ENCODE measurements around the gene RAB11B.
"Not testable (repeated sequence)": the region's sequence is repeated elsewhere in the genome, so short reads cannot be mapped to it uniquely, and the experiment has no call there.

The RAB11B gene

DNA sequence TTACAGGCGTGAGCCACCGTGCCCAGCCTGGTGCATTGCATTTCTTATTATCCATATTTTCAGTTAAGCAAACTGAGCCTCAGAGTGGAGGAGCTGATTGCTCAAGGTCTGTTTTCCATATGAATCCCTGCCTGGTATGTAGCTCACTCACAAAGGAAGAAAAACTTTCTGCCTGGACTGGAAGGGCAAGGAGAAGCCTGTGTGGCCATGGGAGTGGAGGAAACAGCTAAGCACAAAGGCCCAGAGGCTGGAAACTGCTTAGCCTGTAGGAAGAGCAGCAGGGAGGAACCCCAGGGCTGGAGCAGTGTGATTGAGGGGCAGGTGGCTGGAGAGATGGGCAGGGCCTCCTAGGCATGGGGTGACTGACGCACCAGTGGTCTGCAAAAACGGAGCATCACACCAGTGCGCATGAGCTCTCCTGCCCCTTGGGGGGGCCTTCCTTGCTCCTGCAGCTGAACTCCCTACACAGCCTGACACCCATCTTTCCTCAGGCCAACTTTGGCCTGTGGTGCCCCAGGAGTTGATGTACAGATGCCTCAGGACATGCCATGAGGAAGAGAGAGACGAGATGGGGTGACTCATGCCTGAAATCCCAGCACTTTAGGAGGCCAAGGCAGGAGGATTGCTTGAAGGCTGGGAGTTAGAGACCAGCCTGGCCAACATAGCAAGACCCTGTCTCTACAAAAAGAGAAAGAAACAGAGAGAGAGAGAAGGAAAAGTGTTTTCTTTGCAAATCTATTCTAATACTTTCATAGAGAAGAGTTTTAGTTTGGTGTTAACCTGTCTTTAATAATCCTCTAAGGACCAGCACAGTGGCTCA is 51.8 kb downstream of the RAB11B start:
- no peak for DNase-seq

DNA sequence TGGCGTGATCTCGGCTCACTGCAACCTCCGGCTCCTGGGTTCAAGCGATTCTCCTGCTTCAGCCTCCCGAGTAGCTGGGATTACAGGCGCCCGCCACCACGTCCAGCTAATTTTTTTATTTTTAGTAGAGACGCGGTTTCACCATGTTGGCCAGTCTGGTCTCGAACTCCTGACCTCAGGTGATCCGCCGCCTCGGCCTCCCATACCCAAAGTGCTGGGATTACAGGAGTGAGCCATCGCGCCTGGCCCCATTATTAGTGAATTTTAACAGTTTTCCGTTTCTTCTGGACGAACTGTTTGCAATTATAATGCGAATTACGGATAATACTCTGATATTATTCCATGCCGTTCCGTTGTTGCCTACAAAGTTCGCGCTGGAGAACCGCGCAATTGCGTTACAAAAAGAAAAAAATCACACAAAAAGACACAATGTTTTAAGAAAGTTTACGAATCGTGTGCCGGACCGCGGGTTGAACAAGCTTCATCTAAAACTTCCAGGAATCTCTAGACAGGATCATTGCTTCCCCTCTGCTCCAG is 54.0 kb downstream of the RAB11B start:
- DNase-seq: not testable (repeated sequence)

DNA sequence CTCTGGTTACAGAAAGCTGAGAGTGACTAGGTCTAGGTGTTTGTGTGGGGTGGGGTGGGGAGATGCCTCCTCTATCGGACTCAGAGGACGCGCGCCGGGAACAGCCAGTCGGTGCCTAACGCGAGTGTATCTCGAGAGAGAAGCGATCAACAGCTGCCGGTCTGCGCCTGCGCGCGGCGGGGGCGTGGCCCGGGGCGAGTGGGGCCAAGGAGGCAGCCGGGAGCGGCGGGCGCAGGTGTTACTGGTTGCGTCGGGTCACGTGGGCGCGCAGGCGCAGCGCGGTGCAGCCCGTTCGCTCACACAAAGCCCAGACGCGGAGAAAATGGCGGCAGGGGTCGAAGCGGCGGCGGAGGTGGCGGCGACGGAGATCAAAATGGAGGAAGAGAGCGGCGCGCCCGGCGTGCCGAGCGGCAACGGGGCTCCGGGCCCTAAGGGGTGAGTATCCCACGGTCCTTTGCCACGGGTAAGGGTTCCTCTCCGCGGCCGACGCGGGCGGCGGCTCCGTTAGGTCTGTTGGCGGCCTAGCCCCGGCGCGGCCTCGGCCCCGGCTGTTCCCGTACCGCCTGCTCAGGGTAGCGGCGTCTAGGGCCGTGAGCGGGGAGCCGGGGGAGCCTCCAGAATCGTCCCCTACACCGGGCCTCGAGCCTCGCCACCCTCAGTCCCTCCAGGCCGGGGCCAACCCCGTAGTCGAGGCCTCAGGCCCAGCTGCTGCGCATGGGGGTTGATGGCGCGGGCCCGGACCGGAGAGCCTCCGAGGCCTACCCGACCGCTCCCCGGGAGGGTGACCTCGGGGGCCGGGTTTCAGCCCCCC is 54.7 kb downstream of the RAB11B start, which contains the start of gene HNRNPM:
Gene HNRNPM, plus strand, starts transcription at position 299 of the 811 bp plus-strand sequence. Its CDS starts 24 bp downstream, at position 323.
- peak; percentile 96 for DNase-seq

DNA sequence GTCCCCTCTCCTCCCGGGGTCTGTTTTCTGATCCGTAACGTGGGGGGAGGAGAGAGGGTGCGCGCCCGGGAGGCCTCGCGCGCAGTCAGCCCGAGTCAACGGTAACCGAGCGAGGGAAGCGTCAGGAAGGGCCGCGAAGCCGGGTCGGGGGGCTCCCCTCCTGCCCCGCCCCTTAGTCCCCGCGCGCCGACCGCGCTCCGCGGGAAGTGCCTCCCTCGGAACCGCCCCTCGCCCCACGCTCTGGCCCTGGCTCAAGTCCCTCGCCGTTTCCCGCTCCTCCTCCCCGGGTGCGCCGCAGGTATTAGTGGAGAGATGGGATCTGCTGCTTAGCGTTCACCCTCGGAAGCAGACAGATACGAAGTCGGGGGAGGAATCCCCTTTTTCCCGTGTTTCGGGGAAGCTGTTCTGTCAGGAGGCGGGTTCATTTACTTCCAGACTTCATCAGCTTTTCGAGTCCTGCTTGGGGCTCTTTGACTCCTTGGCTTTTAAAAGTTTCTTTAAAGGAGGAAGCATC is 55.4 kb downstream of the RAB11B start:
- DNase-seq: peak; percentile 19

DNA sequence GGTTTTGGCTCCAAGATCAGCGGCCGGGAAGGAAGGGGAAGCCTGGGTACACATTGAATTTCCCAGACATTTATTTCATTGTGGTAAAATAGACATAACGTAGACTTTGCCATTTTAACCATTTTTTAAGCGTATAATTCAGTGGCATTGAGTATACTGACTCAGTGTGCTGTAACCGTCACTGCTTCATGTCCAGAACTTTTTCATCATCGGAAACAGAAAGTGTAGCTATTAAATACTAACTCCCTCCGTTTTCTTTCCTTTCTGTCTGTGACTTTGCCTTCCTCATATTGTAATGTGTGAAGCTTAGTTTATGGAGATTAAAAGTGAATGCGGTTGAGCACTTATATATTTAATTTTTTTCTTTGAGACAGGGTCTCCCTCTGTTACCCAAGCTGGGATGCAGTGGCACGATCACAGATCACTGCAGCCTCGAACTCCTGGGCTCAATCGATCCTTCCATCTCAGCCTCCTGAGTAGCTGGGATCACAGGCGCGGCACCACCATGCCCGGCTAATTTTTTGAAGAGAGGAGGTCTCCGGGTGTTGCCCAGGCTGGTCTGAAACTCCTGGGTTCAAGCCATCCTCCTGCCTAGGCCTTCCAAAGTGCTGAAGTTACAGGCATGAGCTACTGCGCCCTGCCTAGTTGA is 56.0 kb downstream of the RAB11B start:
- no peak for DNase-seq

DNA sequence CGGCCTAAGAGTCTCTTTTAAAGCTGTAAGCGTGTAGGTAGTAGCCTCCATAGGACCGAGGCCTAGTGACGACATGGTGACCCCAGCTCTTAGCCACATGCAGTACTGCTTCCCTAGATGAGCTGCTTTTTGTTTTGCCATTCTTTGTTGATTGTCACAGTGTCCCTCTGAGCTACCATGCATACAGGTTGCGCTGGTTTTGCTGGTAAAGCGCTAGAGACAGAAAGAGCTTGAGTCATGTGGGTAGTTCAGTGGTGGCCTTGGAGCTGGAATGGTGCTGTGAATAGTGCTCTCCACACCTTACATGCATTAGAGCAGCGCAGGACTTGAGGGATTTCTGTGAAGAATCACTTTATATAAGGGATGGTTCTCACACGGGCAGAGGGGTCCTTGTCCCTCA is 59.7 kb downstream of the RAB11B start:
- no peak for DNase-seq

DNA sequence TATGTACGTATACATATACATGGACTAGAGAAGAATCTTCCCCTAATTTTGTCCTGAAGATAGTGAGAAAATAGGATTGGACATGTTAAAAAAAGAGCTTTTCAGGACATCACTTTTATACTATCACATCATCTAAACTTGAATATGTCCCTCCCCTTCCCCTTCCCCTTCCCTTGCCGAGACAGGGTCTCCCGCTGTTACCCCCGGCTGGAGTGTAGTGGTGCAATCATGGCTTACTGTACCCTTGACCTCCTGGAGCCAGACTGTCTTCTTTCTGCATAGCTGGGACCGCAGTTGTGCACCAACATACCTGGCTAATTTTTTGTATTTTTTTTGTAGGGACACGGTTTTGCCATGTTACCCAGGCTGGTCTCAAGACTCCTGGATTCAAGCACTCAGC is 61.2 kb downstream of the RAB11B start:
- no peak for DNase-seq

DNA sequence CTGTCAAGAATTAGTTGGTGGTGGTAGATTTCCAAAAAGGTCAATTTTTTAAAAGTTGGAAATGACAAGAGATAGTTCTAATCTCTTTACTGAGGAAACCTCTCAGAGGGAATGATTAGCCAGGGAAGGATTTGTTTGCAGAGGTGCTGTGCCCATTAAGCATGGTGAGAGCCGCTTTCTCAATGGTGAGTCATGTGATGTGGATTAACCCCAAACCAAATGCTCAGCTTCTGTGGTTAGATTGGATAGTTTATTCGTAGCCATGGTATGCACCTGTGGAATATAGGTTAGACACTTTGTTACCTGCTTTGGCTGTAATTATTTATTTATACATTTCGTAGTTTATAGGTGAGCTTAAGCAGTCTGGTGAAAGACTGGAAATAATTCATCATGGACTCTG is 61.7 kb downstream of the RAB11B start:
- no peak for DNase-seq

DNA sequence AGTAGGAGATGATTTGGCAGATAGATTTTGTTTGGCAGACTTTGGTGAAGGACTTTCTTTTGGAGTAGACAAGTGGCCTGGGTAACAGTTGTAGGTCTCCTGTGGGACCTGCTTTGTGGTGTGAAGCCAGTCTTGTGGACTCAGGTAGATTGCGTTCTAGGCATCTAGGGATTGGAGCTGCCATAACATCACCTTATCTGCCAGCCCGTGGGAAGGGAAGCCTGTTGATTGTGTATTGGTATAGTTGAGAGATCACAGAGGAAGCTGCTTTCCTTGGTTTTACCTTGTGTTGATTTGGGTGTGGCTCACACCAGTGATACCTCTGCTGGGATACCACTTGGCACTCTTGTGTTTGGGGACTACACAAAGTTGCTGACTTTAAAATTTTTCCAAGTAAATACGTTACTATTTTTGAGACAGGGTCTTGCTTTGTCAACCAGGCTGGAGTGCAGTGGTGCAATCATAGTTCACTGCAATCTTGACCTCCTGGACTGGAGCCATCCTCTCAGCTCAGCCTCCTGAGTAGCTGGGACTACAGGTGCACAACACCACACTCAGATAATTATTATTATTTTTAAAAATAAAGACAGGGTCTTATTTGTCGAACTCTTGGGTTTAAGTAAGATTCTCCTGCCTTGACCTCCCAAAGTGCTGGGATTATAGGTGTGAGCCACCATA is 62.4 kb downstream of the RAB11B start:
- no peak for DNase-seq

DNA sequence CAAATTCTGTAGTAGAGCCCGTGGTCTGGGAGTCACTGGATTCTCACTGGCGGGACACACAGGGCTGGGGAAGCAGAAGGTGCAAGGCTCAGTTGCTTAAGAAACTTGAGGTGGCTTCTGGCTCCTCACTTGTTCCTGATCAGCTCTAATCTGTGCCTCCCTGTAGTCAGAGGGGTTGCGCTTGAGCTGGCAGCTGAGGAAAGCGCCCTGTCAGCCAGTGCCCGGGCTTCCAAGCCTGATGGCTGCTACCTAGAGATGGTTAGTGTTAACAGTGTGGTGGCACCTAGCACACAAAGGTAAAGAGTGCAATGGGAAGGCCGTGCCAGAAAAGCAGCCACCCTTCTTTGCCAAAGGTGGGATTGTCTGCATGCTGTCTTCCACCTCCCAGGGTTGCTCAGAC is 63.5 kb downstream of the RAB11B start:
- DNase-seq: no peak
